CD14-positive monocyte (primary cell): ENCODE results near the gene SULT1A3. TPM values are rescaled to one million over a fixed set of nuclear protein-coding genes. Genes with fewer than 3 reads are reported as not detected.
"Not testable (repeated sequence)": the region's sequence is repeated elsewhere in the genome, so short reads cannot be mapped to it uniquely, and the experiment has no call there.

Experiments used
- DNase-seq, 3 donors: peaks; one replicate each; pipeline ENCODE4 v3.0.0-alpha.2; 2011 to 2022
- H2AFZ ChIP-seq: 2 replicates; pipeline ENCODE4 v1.6.0; 2012; ENCODE audit warnings: mild to moderate bottlenecking, low read depth, low read length, inconsistent platforms; ENCODE audit not compliant: insufficient read depth, poor library complexity, severe bottlenecking
- H3K27ac ChIP-seq, 2 donors: 1 replicate in 1 of 2; 2 replicates in 1 of 2; pipeline ENCODE4 v1.5.1; 2012 to 2013; ENCODE audit warnings: low read length in 2 of 2, control low read depth in 1 of 2, inconsistent platforms in 1 of 2, low read depth in 1 of 2, mild to moderate bottlenecking in 1 of 2
- H3K27me3 ChIP-seq, 2 donors: one replicate each; pipeline versions ENCODE4 v1.6.0 to v1.6.1; 2011 to 2013; ENCODE audit warnings: low read length in 2 of 2; ENCODE audit not compliant: control insufficient read depth in 2 of 2, insufficient read depth in 2 of 2
- H3K36me3 ChIP-seq, 2 donors: replicated peaks in 1 of 2; 1 replicate in 1 of 2; 2 replicates in 1 of 2; pipeline versions ENCODE4 v1.5.1 to v1.6.1; 2012 to 2013; ENCODE audit warnings: low read length in 2 of 2, control low read depth in 1 of 2, inconsistent platforms in 1 of 2, mild to moderate bottlenecking in 1 of 2; ENCODE audit not compliant: insufficient read depth in 2 of 2, control insufficient read depth in 1 of 2
- H3K4me1 ChIP-seq, 2 donors: 1 replicate in 1 of 2; 2 replicates in 1 of 2; pipeline versions ENCODE4 v1.5.1 to v1.6.1; 2012 to 2013; ENCODE audit warnings: low read length in 2 of 2, control low read depth in 1 of 2, inconsistent platforms in 1 of 2, mild to moderate bottlenecking in 1 of 2, moderate library complexity in 1 of 2; ENCODE audit not compliant: insufficient read depth in 2 of 2, control insufficient read depth in 1 of 2
- H3K4me2 ChIP-seq: replicated peaks from 2 replicates; pipeline ENCODE3; 2012; ENCODE audit warnings: low read length, moderate library complexity, mild to moderate bottlenecking; ENCODE audit not compliant: poor library complexity, severe bottlenecking; ENCODE audit errors: extremely low read depth
- H3K4me3 ChIP-seq, 3 experiments: fragments of 200-600 bp in 1 of 3; sonication (generic) in 1 of 3; replicated peaks in 1 of 3; 1 replicate in 2 of 3; 2 replicates in 1 of 3; pipeline ENCODE4 v1.5.1; 2011 to 2013; ENCODE audit warnings: low read length in 3 of 3, mild to moderate bottlenecking in 3 of 3, control low read depth in 2 of 3, low read depth in 2 of 3, inconsistent platforms in 1 of 3, moderate library complexity in 1 of 3
- H3K79me2 ChIP-seq: 2 replicates; pipeline ENCODE4 v1.6.0; 2012; ENCODE audit warnings: mild to moderate bottlenecking, control low read depth, inconsistent platforms, low read length, moderate library complexity; ENCODE audit not compliant: insufficient read depth
- H3K9ac ChIP-seq: 2 replicates; pipeline ENCODE4 v1.6.0; 2017; ENCODE audit warnings: low read length, mild to moderate bottlenecking; ENCODE audit not compliant: insufficient read depth, poor library complexity, severe bottlenecking
- H3K9me3 ChIP-seq, 2 donors: replicated peaks in 1 of 2; 1 replicate in 1 of 2; 2 replicates in 1 of 2; pipeline versions ENCODE4 v1.5.1 to v1.6.1; 2012 to 2013; ENCODE audit warnings: low read length in 2 of 2, control low read depth in 1 of 2; ENCODE audit not compliant: control insufficient read depth in 1 of 2, insufficient read depth in 1 of 2
- H4K20me1 ChIP-seq: 2 replicates; pipeline ENCODE4 v1.6.0; 2012; ENCODE audit warnings: mild to moderate bottlenecking, low read length, control low read depth, moderate library complexity; ENCODE audit not compliant: insufficient read depth
- H3K27ac Mint-ChIP-seq, 7 donors: one replicate each; pipeline ENCODE4 v1.8.0; 2020; ENCODE audit warnings: mild to moderate bottlenecking in 7 of 7, mixed read lengths in 7 of 7, moderate library complexity in 6 of 7, inconsistent platforms in 2 of 7
- H3K27me3 Mint-ChIP-seq, 3 donors: one replicate each; pipeline ENCODE4 v1.8.0; 2021 to 2022; ENCODE audit warnings: low read depth in 3 of 3, mild to moderate bottlenecking in 3 of 3, mixed read lengths in 3 of 3, moderate library complexity in 3 of 3, inconsistent platforms in 1 of 3
- H3K36me3 Mint-ChIP-seq, 2 donors: one replicate each; pipeline ENCODE4 v1.8.0; 2020; ENCODE audit warnings: mixed read lengths in 2 of 2, inconsistent platforms in 1 of 2, mild to moderate bottlenecking in 1 of 2
- H3K4me1 Mint-ChIP-seq: one replicate; pipeline ENCODE4 v1.8.0; 2020; ENCODE audit warnings: mild to moderate bottlenecking, mixed read lengths
- H3K4me3 Mint-ChIP-seq, 2 donors: one replicate each; pipeline ENCODE4 v1.8.0; 2020; ENCODE audit warnings: mild to moderate bottlenecking in 2 of 2, mixed read lengths in 2 of 2, moderate library complexity in 1 of 2
- H3K9me3 Mint-ChIP-seq, 7 donors: one replicate each; pipeline ENCODE4 v1.8.0; 2020 to 2022; ENCODE audit warnings: mixed read lengths in 7 of 7, mild to moderate bottlenecking in 6 of 7, moderate library complexity in 6 of 7, inconsistent platforms in 2 of 7
- WGBS: methylation state at CpG from one replicate; pipeline ENCODE4 v1.1.5; 2013; ENCODE audit warnings: missing lambda C conversion rate; ENCODE audit not compliant: insufficient coverage; 5-methylcytosine and 5-hydroxymethylcytosine counted together
- intact Hi-C, 2 donors: fragments of 100-400 bp; cut with micrococcal nuclease; formaldehyde crosslinking; loops; one replicate each; pipeline versions ENCODE4 v1.15.0 to v1.15.1; 2023
- polyA plus RNA-seq, 3 donors: library from polyadenylated mRNA; depleted of rRNA in 1 of 3; unstranded in 2 of 3; stranded (reverse) in 1 of 3; fragments of 300-500 nt in 2 of 3; fragments of >200 nt in 1 of 3; fragmentation: Illumina TruSeq in 2 of 3; gene quantifications; 1 replicate in 2 of 3; 2 replicates in 1 of 3; pipeline ENCODE4 v1.2.3, GENCODE V29; 2012 to 2021
- TF ChIP-seq, protein P1 (sequence below): fragments of 200-600 bp; IDR thresholded peaks from one replicate; pipeline ENCODE4 v1.8.0; 2022; ENCODE audit warnings: antibody characterized with exemption, mild to moderate bottlenecking

The SULT1A3 gene
- polyA plus RNA-seq, 3 donors: 20.9 to 29.9 (median 28.3) TPM

GRCh38 chr16:30187971-30188561, 11.0 kb upstream of the SULT1A3 start:
- peaks cover 47% of the 10 kb centered on the region for H4K20me1 ChIP-seq
- peak overlapping the region; percentile 2 to 42 for H3K27ac ChIP-seq
- H3K36me3 Mint-ChIP-seq: peaks cover 19 to 34% of the 10 kb centered on the region in 2 donors
- no peak overlapping the region for H3K4me3 Mint-ChIP-seq
- DNase-seq: peak in 1 of 3 donors; percentile 6
- TF ChIP-seq, protein P1, sequence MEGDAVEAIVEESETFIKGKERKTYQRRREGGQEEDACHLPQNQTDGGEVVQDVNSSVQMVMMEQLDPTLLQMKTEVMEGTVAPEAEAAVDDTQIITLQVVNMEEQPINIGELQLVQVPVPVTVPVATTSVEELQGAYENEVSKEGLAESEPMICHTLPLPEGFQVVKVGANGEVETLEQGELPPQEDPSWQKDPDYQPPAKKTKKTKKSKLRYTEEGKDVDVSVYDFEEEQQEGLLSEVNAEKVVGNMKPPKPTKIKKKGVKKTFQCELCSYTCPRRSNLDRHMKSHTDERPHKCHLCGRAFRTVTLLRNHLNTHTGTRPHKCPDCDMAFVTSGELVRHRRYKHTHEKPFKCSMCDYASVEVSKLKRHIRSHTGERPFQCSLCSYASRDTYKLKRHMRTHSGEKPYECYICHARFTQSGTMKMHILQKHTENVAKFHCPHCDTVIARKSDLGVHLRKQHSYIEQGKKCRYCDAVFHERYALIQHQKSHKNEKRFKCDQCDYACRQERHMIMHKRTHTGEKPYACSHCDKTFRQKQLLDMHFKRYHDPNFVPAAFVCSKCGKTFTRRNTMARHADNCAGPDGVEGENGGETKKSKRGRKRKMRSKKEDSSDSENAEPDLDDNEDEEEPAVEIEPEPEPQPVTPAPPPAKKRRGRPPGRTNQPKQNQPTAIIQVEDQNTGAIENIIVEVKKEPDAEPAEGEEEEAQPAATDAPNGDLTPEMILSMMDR: no peak
- H3K36me3 ChIP-seq: peaks cover 22 to 29% of the 10 kb centered on the region in 2 donors
- no peak overlapping the region for H3K4me2 ChIP-seq
- H2AFZ ChIP-seq: no peak overlapping the region
- peaks cover 50% of the 10 kb centered on the region for H3K79me2 ChIP-seq
- no peaks in the 10 kb centered on the region for H3K9me3 Mint-ChIP-seq
- H3K4me1 ChIP-seq: peaks cover 35 to 38% of the 10 kb centered on the region in 2 donors
- H3K27ac Mint-ChIP-seq: peak overlapping the region in 5 of 7 donors; percentile 6 to 68 (median 18)
- H3K9ac ChIP-seq: no peak overlapping the region
- intact Hi-C loops: no loop called here
- no peak overlapping the region for H3K4me3 ChIP-seq
- no peaks in the 10 kb centered on the region for H3K27me3 ChIP-seq
- H3K4me1 Mint-ChIP-seq: peaks cover 24% of the 10 kb centered on the region
- 95% methylated on average over 16 of the region's 23 CpGs for WGBS
- H3K27me3 Mint-ChIP-seq: no peaks in the 10 kb centered on the region
- H3K9me3 ChIP-seq: no peaks in the 10 kb centered on the region

GRCh38 chr16:30191158-30191557, 7.9 kb upstream of the SULT1A3 start:
- DNase-seq, H3K27ac Mint-ChIP-seq, H3K27me3 Mint-ChIP-seq, intact Hi-C loops, H3K9me3 Mint-ChIP-seq, H3K9ac ChIP-seq, H3K4me3 ChIP-seq, H3K9me3 ChIP-seq, H3K27ac ChIP-seq, H3K27me3 ChIP-seq, H2AFZ ChIP-seq, H3K4me3 Mint-ChIP-seq, H3K4me2 ChIP-seq: not testable (repeated sequence)
- no CpG with 5 or more reads among the region's 12 CpGs for WGBS
- Histone ChIP-seq H4K20me1 (peaks cover 23% of the 10 kb centered on the region), H3K79me2 (peaks cover 20% of the 10 kb centered on the region), H3K36me3 (peaks cover 22 to 23% of the 10 kb centered on the region in 2 donors), H3K4me1 (peaks cover 21 to 22% of the 10 kb centered on the region in 2 donors)
- Mint-ChIP-seq H3K4me1 (peaks cover 12% of the 10 kb centered on the region), H3K36me3 (peaks cover 16 to 20% of the 10 kb centered on the region in 2 donors)

DNA sequence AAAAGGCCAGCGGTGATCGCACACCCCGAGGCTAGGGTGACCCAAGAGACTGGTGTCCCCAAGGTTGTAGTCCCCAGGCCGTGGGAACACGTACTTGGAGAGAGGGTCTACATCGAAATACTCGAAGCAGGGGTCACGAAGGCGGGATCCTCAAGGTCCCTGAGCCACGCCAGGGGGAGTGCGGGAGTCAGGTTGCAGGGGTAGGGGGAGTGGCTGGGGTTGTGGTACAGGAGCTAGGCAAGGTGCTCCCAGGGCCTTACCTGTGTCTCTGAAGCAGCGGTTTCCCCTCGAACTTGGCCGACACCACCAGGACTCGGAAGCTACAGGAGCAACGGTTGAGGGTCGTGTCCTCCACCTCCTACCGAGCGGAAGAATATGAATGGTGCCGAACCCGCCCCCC, 6.0 kb upstream of the SULT1A3 start:
- H3K36me3 ChIP-seq, H3K27ac ChIP-seq, H3K4me1 Mint-ChIP-seq, H3K4me3 ChIP-seq, DNase-seq, H3K4me3 Mint-ChIP-seq, intact Hi-C loops, H3K79me2 ChIP-seq, H3K9me3 ChIP-seq, H3K27me3 Mint-ChIP-seq, H3K9me3 Mint-ChIP-seq, H2AFZ ChIP-seq, H3K9ac ChIP-seq, H4K20me1 ChIP-seq, H3K27ac Mint-ChIP-seq, H3K27me3 ChIP-seq, H3K4me1 ChIP-seq, H3K4me2 ChIP-seq, H3K36me3 Mint-ChIP-seq: not testable (repeated sequence)
- WGBS: no CpG with 5 or more reads among the region's 21 CpGs

DNA sequence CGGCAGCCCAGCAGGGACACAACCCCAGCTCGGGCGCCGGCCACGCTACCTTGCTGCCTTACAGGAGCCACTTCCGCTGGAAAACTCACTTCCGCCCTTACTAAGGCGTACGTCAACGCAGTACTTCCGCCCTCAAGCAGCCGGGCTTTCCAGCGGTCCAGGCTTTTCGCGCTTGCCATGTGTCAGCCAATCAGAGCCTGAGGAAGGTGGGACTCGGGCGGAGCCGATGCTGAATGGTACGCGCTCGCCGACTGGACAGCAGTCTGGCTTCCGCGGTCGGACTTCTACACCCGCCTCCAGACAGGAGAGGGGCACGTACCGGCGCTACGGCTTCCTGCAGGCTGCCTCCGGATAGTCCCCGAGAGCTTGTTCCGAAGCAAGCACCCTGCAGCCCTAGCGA, 5.4 kb upstream of the SULT1A3 start, which contains the start of the genes BOLA2B and SLX1A:
TSS of gene BOLA2B (minus strand) at position 52 of the 400 bp plus-strand sequence. CDS start 71 bp downstream, outside the sequence.
TSS of gene SLX1A (plus strand) at position 261 of the 400 bp plus-strand sequence. CDS start 210 bp downstream, outside the sequence.
- not testable (repeated sequence) for H3K27ac ChIP-seq

More for the DNA sequence above, 5.4 kb upstream of the SULT1A3 start, which contains the start of the genes BOLA2B and SLX1A:
- H3K9me3 Mint-ChIP-seq, H3K27ac Mint-ChIP-seq, H3K4me3 Mint-ChIP-seq, H3K79me2 ChIP-seq, H3K36me3 ChIP-seq, intact Hi-C loops, H3K27me3 ChIP-seq, H3K4me1 ChIP-seq, H3K9me3 ChIP-seq, H3K4me1 Mint-ChIP-seq, H3K27me3 Mint-ChIP-seq, H3K4me2 ChIP-seq, H4K20me1 ChIP-seq, H3K36me3 Mint-ChIP-seq, DNase-seq, H2AFZ ChIP-seq, H3K9ac ChIP-seq: not testable (repeated sequence)
- no CpG with 5 or more reads among the region's 34 CpGs for WGBS
- peak within 1 kb of the TSS; percentile 38 to 46 (median 40) for H3K4me3 ChIP-seq
